HepG2 (cell line): ENCODE results near the gene PKP1. TPM values are rescaled to one million over a fixed set of nuclear protein-coding genes. Genes with fewer than 3 reads are reported as not detected.

Experiments used
- AGO2 ChIP-seq: fragments of 200-400 bp; formaldehyde crosslinking; optimal IDR thresholded peaks from 2 replicates; pipeline ENCODE3; 2017; ENCODE audit warnings: mild to moderate bottlenecking, low read depth, low read length, moderate library complexity
- CCDC6 ChIP-seq: sonication (generic); formaldehyde crosslinking; IDR thresholded peaks from 2 replicates; pipeline ENCODE4 v1.8.1; 2022; ENCODE audit warnings: mild to moderate bottlenecking, missing genetic modification reagents, moderate library complexity
- EHMT2 ChIP-seq: fragments of 200-600 bp; sonication (generic); IDR thresholded peaks from 2 replicates; pipeline ENCODE4 v1.7.0; 2017; ENCODE audit warnings: antibody characterized with exemption, low read depth, low read length, borderline replicate concordance
- ELF3 ChIP-seq: IDR thresholded peaks from 2 replicates; pipeline ENCODE4 v1.6.1; 2016; ENCODE audit warnings: missing genetic modification reagents, missing compliant biosample characterization
- ERF ChIP-seq: IDR thresholded peaks from 2 replicates; pipeline ENCODE4 v1.6.1; 2018; ENCODE audit warnings: missing biosample characterization, missing genetic modification reagents
- HOMEZ ChIP-seq: IDR thresholded peaks from 2 replicates; pipeline ENCODE4 v1.6.1; 2016; ENCODE audit warnings: low read depth
- KDM2A ChIP-seq: sonication (generic); formaldehyde crosslinking; IDR thresholded peaks from 2 replicates; pipeline ENCODE4 v1.4.0; 2020; ENCODE audit warnings: low read depth, missing genetic modification reagents, borderline replicate concordance
- KDM5B ChIP-seq: sonication (generic); formaldehyde crosslinking; IDR thresholded peaks from 2 replicates; pipeline ENCODE4 v1.4.0; 2020; ENCODE audit warnings: missing genetic modification reagents, mild to moderate bottlenecking, borderline replicate concordance
- LCORL ChIP-seq, 2 experiments: fragments of 450-650 bp in 1 of 2; sonication (generic) in 1 of 2; formaldehyde crosslinking in 1 of 2; IDR thresholded peaks; 2 replicates each; pipeline versions ENCODE4 v1.5.0 to v1.6.1; 2017 to 2020; ENCODE audit warnings: antibody characterized with exemption in 1 of 2, missing genetic modification reagents in 1 of 2
- MEIS2 ChIP-seq: sonication (generic); formaldehyde crosslinking; IDR thresholded peaks from 2 replicates; pipeline ENCODE4 v1.9.0; 2021; ENCODE audit warnings: mild to moderate bottlenecking, missing genetic modification reagents
- MZF1 ChIP-seq: sonication (generic); formaldehyde crosslinking; IDR thresholded peaks from 2 replicates; pipeline ENCODE4 v1.8.1; 2023; ENCODE audit warnings: mild to moderate bottlenecking, missing genetic modification reagents, borderline replicate concordance
- NCOA2 ChIP-seq: sonication (generic); formaldehyde crosslinking; IDR thresholded peaks from 2 replicates; pipeline ENCODE4 v1.8.0; 2022; ENCODE audit warnings: inconsistent platforms
- PATZ1 ChIP-seq: sonication (generic); formaldehyde crosslinking; IDR thresholded peaks from 2 replicates; pipeline ENCODE4 v1.4.0; 2020; ENCODE audit warnings: missing genetic modification reagents
- RBAK ChIP-seq: sonication (generic); formaldehyde crosslinking; IDR thresholded peaks from 2 replicates; pipeline ENCODE4 v1.5.1; 2020; ENCODE audit warnings: mild to moderate bottlenecking, missing genetic modification reagents
- SOX5 ChIP-seq: IDR thresholded peaks from 2 replicates; pipeline ENCODE4 v1.6.1; 2016; ENCODE audit warnings: borderline replicate concordance
- SP5 ChIP-seq: IDR thresholded peaks from 2 replicates; pipeline ENCODE4 v1.6.1; 2016; ENCODE audit warnings: low read depth, borderline replicate concordance
- TFE3 ChIP-seq: IDR thresholded peaks from 2 replicates; pipeline ENCODE4 v1.6.1; 2016
- ZNF564 ChIP-seq: sonication (generic); formaldehyde crosslinking; IDR thresholded peaks from 2 replicates; pipeline ENCODE4 v1.8.1; 2023; ENCODE audit warnings: mild to moderate bottlenecking, missing genetic modification reagents
- ZNF574 ChIP-seq: sonication (generic); formaldehyde crosslinking; IDR thresholded peaks from 2 replicates; pipeline ENCODE4 v1.4.0; 2020; ENCODE audit warnings: missing genetic modification reagents
- ZNF614 ChIP-seq: IDR thresholded peaks from 2 replicates; pipeline ENCODE4 v1.6.1; 2018; ENCODE audit warnings: missing biosample characterization, missing genetic modification reagents, inconsistent platforms, borderline replicate concordance
- ZNF766 ChIP-seq: sonication (generic); formaldehyde crosslinking; IDR thresholded peaks from 2 replicates; pipeline ENCODE4 v1.5.0; 2020; ENCODE audit warnings: missing genetic modification reagents, borderline replicate concordance
- ZNF792 ChIP-seq: IDR thresholded peaks from 2 replicates; pipeline ENCODE4 v1.6.1; 2016
- polyA plus RNA-seq, 8 experiments: library from polyadenylated mRNA; depleted of rRNA in 3 of 8; stranded (reverse) in 7 of 8; unstranded in 1 of 8; fragments of >200 nt; fragmentation: Illumina TruSeq in 4 of 8; extraction: Trizol in 4 of 8; gene quantifications; 2 replicates each; pipeline versions ENCODE4 v1.2.1 to v1.2.3, GENCODE V29; 2011 to 2016; ENCODE audit warnings: low read depth in 4 of 8, missing spikeins in 1 of 8, mixed read lengths in 1 of 8; ENCODE audit not compliant: insufficient read depth in 1 of 8
- total RNA-seq, 5 experiments: library from RNA; depleted of rRNA; stranded (reverse); fragments of >200 nt; fragmentation: Illumina TruSeq; extraction: Trizol; gene quantifications; 2 replicates each; pipeline ENCODE4 v1.2.3, GENCODE V29; 2016; ENCODE audit warnings: low read depth in 1 of 5

The PKP1 gene
- total and polyA plus RNA-seq, 2 of the 13 experiments (the other 11 are each of a cell fraction or from before 2014, with no cell fraction given), result not detected

GRCh38 chr1:201309416-201309815, 26.1 kb downstream of the PKP1 start (continued):
- TF ChIP-seq PATZ1 (CRISPR knock-in tag), result peak; percentile 16; the same call in 1 of the 2 replicates
- TF ChIP-seq ZNF614, result no peak
- TF ChIP-seq TFE3, result peak; percentile 46; the same call in 1 of the 2 replicates
- no peak for TF ChIP-seq LCORL (IDR thresholded peaks at IDR 0.05)
- 0 out of 2 replicates have a peak, but pooled peaks have one; percentile 42 for TF ChIP-seq LCORL (CRISPR knock-in tag; IDR thresholded peaks at IDR 0.05)
- no peak for TF ChIP-seq NCOA2 (CRISPR knock-in tag)
- TF ChIP-seq HOMEZ (CRISPR knock-in tag), result 0 out of 2 replicates have a peak, but pooled peaks have one; percentile 46
- no peak for TF ChIP-seq EHMT2
- TF ChIP-seq MEIS2 (CRISPR knock-in tag), result no peak
- TF ChIP-seq SP5 (CRISPR knock-in tag), result peak; percentile 75
- peak; percentile 27; the same call in 1 of the 2 replicates for TF ChIP-seq ELF3
- peak; percentile 73 for TF ChIP-seq KDM2A (CRISPR knock-in tag)
- TF ChIP-seq KDM5B (CRISPR knock-in tag), result 0 out of 2 replicates have a peak, but pooled peaks have one; percentile 22
- no peak for TF ChIP-seq ZNF564 (CRISPR knock-in tag)
- TF ChIP-seq ZNF766 (CRISPR knock-in tag), result no peak
- no peak for TF ChIP-seq MZF1
- 0 out of 2 replicates have a peak, but pooled peaks have one; percentile 33 for TF ChIP-seq ZNF792 (CRISPR knock-in tag)
- 0 out of 2 replicates have a peak, but pooled peaks have one; percentile 35 for TF ChIP-seq ZNF574 (CRISPR knock-in tag)
- peak; percentile 94 for TF ChIP-seq SOX5 (CRISPR knock-in tag)
- TF ChIP-seq AGO2, result no peak
- TF ChIP-seq ERF (CRISPR knock-in tag), result peak; percentile 57; the same call in 1 of the 2 replicates
- no peak for TF ChIP-seq RBAK (CRISPR knock-in tag)
- TF ChIP-seq CCDC6 (CRISPR knock-in tag), result no peak
